HG03103 (cell line): Measurements from ENCODE around the gene RXRG.
"Not testable (repeated sequence)": the region's sequence is repeated elsewhere in the genome, so short reads cannot be mapped to it uniquely, and the experiment has no call there.

ENCODE experiments used
- ATAC-seq: cut with Tn5 transposase; IDR thresholded peaks from one replicate; pipeline ENCODE4 v1.9.1; 2021; ENCODE audit warnings: low read depth; ENCODE audit not compliant: unreplicated experiment

RXRG gene

DNA sequence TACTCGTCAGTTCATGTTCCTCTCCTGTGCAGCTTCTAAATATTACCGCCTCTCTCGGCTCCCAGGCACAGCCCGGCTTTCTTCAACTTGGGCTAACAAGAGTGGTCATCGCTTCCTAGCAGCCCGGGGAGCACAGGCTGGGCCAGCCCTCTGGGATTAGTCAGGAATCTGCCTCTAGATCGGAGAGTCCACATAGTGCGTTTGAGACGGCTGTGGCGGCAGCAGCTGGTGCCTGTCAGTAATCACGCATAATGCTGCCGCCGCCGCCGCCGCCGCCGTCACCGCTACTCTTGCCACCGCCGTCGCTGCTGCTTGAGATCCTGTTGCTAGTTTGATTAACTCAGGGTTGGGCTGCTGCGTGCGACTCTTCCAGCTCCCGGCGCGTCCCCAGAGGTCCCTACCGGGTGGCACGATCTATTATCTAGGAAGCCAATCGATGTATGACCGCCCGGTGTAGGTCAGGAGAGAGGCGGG lies at the start of gene RXRG:
TSS of gene RXRG (minus strand) at position 230 of the 474 bp plus-strand sequence. CDS start 233 bp downstream, outside the sequence.
- ATAC-seq = no peak

DNA sequence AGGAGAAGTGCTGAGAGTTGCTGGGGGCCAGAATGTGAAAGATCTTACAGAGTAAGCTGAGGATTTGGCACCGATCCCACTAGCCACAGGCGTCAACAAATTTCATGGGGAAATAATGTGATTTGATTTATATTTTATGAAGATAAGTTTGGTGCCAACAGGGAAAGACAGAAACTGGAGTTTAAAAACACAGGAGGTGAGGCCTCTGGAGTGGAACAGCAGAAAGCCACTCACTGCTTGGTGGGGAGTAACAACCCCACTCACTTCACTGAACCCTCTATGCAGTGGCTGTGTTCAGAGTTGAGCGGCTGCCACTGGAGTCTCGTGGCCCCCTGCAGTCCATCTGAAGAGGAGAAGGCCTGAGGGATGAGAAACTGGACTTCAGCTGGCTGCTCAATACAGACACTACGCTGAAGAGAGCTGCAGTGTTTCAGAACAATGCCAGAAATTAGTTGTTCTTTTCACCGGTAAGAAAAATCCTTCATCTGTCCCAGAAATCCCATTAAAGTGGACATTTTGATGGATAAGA lies 48.0 kb upstream of the RXRG start:
- no peak for ATAC-seq

DNA sequence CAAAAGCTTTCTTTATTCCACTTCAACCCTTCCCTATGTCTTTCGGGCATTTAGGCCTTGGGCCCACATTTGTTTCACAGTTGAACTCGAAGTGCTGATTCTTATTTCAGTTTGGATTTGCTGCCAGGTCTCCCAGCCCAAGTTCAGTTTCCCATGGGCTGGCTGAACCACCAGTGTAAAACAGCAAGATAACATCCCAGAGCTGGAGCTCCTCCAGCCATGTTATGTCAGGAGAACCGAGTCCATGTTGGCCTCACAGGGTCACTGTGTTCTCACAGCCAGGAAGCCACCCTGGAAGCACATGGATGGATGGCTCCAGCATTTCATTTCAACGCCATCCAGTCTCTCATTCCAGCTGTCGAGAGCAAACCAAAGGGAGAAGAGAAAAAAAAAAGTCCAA lies 45.2 kb upstream of the RXRG start:
- ATAC-seq = no peak

DNA sequence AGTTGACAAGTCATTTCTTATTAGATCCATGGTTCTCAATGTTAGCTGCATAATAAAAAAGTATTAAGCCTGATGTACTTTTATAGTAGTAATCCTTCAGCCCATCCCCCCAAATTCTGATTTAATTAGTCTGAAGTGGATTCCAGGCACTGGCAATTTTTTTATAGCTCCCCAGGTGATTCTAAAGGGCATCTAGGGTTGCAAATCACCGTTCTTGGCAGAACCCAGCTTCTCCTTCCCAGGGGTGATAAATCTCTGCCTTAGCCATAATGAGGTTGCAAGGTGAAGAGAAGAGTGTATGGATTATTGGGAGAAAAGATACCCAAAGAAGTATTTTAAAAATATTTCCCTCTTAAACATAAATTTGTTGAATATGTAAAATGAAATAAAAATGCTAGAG lies 43.0 kb upstream of the RXRG start:
- ATAC-seq = no peak

DNA sequence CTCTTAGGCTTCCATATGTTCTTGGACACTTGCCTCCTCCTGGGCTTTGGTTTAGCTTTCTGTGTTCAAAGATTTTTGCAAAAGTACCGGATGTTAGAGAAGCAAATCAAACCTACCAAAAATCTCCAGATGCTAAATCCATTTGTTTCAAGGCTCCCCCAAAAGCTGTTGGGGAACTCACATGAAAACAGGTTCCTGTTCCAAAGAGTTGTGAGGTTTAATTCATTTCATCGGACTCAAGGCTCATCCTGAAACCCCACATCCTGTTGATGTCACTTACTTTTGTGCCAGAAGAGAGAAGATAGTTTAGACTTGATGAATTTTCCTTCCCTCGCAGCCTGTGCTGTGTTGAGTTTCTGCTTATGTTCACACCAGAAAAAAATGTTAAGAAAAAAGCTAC lies 41.7 kb upstream of the RXRG start:
- ATAC-seq = no peak

DNA sequence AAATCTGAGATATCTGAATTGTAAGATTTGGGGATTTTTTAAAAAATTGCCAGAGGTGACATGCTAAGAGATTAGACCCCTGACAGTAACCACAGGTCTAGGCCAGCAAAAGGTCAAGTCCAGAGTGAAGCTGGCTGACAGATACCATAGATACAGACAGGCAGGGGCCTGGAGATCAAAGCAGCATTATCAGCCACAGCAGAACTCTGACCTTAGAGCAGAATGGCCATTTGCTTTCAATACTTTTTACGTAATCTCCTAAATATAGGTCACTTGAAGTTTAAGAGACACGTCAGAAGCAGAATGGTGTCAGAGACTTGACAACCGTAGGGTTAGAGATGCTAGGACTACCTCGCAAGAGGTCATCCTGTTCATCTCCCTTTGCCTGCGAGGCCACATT lies 40.8 kb upstream of the RXRG start:
- no peak for ATAC-seq

DNA sequence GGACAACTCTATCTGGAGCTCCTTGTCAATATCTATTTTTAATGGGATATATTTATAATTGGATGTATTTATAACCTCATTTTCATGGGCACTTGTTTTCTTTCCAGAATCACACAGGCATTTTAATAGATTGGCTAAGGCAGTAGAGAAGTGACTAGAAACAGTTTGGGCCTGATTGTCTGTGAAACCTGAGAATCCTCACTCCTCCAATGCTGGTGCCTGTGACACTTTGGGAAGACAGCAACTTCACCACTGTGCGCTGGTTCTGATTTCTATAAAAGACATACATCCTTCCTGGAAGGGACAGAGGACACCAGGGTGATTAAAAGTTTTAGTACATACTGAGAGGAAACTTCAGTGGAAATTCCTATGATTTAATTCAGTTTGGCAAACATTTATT lies 39.6 kb upstream of the RXRG start:
- no peak for ATAC-seq

DNA sequence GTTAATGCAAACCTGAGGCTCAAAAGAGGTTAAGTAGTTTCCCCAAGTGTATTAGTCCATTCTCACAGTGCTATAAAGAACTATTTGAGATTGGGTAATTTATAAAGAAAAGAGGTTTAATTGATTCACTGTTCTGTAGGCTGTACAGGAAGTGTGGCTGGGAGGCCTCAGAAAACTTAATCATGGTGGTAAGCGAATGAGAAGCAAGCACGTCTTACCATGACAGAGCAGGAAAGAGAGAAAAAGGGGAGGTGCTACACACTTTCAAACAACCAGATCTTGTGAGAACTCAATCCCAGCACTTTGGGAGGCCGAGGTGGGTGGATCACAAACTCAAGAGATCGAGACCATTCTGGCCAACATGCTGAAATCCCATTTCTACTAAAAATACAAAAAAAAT lies 38.5 kb upstream of the RXRG start:
- ATAC-seq = no peak

DNA sequence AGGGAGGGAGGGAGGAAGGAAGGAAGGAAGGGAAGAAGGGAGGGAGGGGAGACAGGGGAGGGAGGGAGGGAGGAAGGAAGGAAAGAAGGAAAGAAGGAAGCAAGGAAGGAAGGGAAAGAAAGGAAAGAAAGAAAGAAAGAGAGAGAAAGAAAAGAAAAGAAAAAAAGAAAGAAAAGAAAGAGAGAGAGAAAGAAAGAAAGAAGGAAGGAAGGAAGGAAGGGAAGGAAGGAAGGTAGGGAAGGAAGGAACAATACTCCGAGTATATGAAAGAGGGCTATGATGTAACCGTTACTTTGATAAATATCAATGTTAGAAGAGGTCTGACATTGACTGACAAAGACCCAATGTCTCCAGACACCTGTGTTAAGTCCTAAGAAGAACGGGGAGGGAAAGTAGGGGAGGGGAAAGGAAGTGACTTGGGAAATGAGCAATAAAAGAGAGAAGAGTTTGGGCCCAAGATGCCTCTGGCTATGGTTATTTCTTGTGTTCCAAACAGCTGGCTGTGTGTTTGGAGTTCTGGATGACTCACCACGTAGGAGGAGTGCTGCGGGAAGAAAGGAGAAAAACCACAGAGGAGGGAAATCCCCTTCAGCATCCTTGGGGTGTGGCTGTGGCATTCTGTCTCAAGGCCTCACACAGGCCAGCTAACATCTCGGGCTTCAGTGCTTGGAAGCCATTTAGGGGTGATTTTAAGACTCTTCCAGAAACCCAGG lies 37.0 kb upstream of the RXRG start:
- no peak for ATAC-seq

DNA sequence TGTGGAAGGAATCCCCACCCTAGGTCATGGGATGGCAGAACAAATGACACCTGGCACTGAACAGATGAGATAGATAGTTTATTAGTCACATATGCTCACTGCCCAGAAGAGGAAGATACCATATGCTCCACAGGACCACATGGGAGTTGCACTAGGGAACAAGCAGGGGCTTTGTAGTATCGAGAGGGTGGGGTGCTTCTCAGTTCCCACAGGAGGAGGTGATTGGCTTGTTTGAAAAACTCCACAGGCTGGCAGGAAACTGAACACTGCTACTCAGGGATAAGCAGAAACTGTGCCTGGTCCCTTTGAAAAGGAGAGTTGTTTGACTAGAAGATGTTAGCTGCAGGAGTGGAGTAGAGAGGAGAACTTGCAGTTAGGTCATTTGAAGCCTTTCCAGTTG lies 31.9 kb upstream of the RXRG start:
- ATAC-seq = no peak

DNA sequence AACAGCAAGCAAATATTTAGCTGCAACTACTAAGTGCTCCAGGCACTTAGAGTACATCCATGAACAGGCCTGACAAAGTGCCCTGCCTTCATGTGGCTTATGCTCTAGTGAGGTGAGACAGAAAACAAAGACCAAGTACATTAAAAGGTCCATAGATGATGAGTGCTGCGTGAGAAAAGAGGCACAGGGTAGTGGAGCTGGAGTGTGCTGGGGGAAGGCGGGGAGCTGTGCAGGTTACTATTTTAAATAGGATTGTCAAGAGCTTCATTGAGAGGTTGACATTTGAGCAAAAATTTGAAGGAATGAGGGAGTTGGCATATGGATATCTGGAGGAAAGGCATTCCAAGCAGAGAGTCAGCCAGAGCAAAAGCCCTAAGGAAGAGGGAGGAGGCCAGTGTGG lies 29.3 kb upstream of the RXRG start:
- no peak for ATAC-seq

DNA sequence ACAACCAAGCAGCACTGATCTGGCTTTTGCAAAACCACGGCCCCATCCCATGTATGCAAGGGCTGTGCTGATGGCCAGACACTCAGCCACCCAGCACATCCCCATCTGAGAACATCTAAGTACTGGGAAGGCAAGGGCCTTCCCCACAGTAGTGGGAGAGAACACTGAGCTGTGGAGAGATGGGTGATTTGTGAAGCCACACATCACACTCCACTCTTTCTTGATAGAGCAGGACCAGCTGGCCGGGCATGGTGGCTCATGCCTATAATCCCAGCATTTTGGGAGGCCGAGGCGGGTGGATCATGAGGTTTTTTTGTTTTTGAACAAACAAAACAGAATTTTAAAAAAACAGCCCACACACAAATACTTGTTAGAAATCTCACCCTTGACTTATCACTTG lies 28.2 kb upstream of the RXRG start:
- no peak for ATAC-seq

DNA sequence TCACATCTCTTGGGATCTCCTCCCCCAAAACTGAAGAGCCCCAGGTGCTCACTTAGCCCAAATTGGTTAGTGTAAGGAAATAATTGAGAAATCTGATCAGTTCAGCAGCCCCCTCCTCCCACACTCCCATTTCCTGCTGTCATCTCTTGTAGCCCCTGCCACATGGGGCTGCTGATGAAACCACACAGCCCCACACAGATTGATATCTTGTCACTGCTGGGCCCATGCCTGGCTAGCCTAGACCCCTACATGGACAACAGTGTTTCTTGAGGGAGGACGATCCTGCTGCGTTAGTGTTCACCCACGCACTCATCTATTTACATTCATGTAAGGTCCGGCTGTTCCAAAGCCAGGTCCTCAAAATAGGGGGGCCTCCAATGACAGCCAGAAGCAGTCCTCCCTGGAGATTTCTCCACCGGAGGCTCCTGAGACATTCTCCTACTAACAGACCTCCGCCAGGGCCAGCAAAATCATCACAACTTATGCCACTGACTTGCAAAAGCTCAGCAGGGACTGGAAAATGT lies 23.9 kb upstream of the RXRG start:
- no peak for ATAC-seq

DNA sequence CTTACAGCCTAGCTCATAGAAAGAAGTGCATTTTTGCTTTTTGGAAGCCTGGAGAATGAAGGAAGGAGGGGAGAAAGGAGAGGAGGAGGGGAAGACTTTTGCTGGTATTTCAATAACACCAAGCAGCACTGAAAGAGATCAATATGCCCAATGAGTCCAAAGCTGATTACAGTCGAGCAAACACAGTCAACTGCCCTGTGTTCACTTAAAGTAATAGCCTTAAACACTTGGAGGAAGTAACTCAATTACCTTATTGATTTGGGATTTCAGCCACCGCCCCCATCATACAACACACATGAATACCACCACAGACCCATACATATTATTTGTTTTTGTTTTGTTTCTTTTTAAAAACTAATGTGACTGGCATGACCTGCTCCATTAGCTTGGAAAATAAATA lies 23.3 kb upstream of the RXRG start:
- ATAC-seq = no peak

DNA sequence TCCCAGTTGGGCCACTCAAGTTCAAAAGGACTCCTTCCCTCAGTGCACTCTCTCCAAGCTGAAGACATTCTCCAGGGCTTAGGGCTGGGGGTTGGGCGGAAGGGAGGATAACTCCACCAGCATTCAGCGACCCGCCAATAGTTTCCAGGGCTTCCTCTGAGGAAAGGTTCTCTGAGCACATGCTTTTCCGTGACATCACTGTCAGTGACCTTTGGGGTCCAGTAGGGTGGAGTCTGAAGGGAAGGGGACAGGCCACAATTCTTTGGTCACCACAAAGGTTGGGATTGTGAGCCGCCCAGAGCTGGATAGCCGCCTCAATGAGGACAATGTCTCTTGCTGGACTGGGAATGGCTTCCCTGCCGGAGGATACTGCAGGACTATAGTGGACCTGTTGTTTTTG lies 22.8 kb upstream of the RXRG start:
- no peak for ATAC-seq

DNA sequence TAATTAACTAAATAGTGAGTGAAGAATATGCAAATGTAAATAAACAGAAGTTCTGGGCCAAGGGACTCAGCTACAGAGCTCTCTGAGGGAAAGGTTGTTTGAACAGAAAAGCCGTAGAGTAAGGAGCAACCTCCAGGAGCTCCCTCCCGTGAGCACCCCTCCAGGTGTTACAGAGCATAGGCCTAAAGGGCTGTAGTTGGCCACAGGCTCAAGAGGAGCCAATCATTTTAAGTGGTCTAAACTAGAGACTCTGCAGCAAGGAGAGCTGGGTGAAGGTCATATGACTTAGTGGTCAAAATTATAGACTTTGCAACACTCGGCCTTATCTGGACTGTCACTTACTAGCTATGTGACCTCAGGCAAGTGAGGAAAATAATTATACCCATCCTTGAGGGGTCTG lies 19.1 kb upstream of the RXRG start:
- ATAC-seq = no peak

DNA sequence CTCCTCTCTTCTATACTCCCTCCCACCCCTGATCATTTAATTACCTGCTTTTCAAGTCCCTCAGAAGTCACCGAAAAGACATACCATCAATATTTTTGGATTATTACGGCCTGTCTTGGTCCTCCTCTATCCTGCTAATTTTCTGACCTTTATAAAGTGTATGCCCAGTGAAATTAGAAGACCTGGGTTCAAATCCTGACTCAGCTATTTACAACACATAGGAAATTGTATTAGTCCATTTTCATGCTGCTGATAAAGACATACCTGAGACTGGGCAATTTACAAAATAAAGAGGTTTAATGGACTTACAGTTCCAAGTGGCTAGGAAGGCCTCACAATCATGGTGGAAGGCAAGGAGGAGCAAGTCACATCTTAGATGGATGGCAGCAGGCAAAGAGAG lies 14.8 kb upstream of the RXRG start:
- ATAC-seq = not testable (repeated sequence)

DNA sequence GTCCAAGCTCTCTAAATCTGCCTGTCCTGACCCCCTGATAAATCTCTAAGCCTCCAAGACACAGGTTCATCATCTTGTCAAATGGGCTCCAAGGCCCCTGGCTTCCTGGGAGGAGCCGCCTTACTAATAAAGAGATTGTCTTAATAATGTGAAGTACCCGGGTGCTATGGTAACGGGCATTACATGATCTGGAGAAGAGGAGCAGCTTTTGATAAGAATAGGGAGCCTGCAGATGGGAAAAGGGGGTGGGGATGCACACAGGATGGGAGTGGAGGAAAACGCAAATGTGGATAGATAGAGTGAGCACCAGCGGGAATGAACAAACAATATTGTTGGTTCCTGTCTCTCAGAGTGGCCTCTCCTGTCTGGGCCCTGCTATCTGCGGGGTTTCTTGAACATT lies 11.9 kb upstream of the RXRG start:
- ATAC-seq = no peak

DNA sequence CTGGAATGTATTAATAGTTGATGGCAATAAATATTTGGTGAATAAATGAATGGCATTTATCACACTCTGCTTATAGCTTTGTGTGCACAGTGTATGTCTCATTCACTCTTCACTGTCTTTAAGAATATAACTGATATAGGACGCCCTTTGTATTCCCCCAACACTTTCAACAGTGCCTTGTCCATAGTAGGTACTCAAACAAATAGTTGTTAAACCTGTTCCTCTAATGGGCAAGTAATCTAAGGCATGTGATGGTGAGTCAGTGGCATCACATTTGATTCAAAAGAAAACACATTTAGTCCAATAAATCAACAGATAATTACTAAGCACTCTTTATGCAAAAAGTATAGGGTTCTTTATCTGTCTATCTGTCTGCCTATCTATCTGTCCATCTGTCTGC lies 11.2 kb upstream of the RXRG start:
- ATAC-seq = no peak

DNA sequence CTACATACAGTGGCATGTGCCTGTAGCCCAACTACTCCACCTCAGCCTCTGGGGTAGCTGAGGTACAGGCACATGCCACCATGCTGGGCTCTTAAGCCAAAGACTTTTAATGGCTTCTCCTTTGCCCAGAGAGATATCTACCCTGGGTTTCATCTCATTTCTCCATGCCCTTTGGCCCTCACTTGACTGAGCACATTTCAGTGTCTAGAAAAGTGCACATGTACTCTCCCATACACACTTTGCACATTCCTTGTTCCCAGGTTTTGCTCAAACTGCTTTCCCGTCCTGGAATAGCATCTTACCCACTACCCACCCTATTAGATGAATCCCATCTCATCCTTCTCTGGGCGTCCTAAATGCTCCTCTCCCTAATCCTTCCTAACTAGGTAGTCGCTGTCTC lies 10.2 kb upstream of the RXRG start:
- ATAC-seq = no peak

DNA sequence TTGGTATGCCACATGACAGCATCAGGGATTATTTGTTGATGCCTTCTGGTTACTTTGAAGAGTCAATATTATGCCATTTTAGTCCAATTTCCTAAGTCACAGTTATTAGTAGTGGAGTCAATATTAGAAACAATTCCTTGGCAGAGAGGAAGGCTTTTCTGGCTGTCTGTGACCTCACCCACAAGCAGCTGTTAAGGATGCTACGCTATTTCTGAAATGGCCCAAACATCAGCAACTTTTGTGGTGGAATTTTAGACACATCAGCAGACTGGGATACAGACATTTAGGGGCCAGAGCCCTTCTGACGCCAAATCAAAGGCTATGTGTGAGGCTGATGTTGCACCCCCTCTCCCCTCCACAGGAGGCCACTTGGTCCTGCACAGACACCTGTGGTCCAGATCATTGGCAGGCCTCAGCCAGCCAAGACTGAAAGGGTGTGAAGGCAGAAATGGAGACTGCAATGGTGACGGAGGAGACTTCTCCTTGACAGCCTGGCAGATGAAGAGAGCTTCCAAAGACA lies 9.2 kb upstream of the RXRG start:
- no peak for ATAC-seq
